Right lobe of liver (tissue), 4 donors: ENCODE results near the gene COL3A1.

Source experiments
- CTCF ChIP-seq, 4 donors: fragments of 200-600 bp in 3 of 4; fragments of 450-650 bp in 1 of 4; IDR thresholded peaks; one replicate each; pipeline versions ENCODE4 v1.5.1 to v1.8.0; 2016 to 2022; ENCODE audit warnings: antibody characterized with exemption in 4 of 4, mild to moderate bottlenecking in 2 of 4
- POLR2A ChIP-seq: fragments of 450-650 bp; IDR thresholded peaks from one replicate; pipeline ENCODE4 v1.6.1; 2017; ENCODE audit warnings: antibody characterized with exemption, mild to moderate bottlenecking
- donor health status: DM: no; HTN: no; CAD: no.
- donor health status: DM: no; HTN: no; CAD: no.
- donor health status: DM: no; HTN: yes; CAD: no.

- TF ChIP-seq CTCF (IDR thresholded peaks at IDR 0.05) (peak in 3 of 4 donors; percentile 11 to 40 (median 31)), POLR2A (no peak)
Observed at GRCh38 chr2:188983427-188984064, 9.4 kb downstream of the COL3A1 start.
